Gastrocnemius medialis (tissue), 4 donors: Measurements from ENCODE around the gene PMVK. TPM values are rescaled to one million over a fixed set of nuclear protein-coding genes. Genes with fewer than 3 reads are reported as not detected.
A peak's percentile ranks its signal among the peaks of the same experiment; 100 is the strongest.

Source experiments
- ATAC-seq, 2 donors: fragments of 150-250 bp; one replicate each; pipeline ENCODE4 v1.9.1; 2016
- DNase-seq, 2 donors: peaks; one replicate each; pipeline ENCODE4 v3.0.0-alpha.2; 2019
- H3K27ac ChIP-seq, 4 donors: fragments of 200-600 bp; sonication (generic); 1 replicate in 1 of 4; 2 replicates in 3 of 4; pipeline ENCODE4 v1.5.1; 2016 to 2018; ENCODE audit warnings: mild to moderate bottlenecking in 2 of 4, moderate library complexity in 1 of 4
- H3K27me3 ChIP-seq, 3 donors: fragments of 200-600 bp; sonication (generic) in 2 of 3; 1 replicate in 1 of 3; 2 replicates in 2 of 3; pipeline versions ENCODE4 v1.5.1 to v1.6.0; 2016 to 2019; ENCODE audit warnings: mild to moderate bottlenecking in 1 of 3, moderate library complexity in 1 of 3
- H3K36me3 ChIP-seq, 2 donors: fragments of 200-600 bp; sonication (generic) in 1 of 2; one replicate each; pipeline ENCODE4 v1.5.1; 2017 to 2018
- H3K4me1 ChIP-seq, 2 donors: fragments of 200-600 bp; sonication (generic) in 1 of 2; one replicate each; pipeline ENCODE4 v1.5.1; 2016 to 2017; ENCODE audit warnings: mild to moderate bottlenecking in 2 of 2
- H3K4me3 ChIP-seq, 4 donors: fragments of 200-600 bp; sonication (generic) in 3 of 4; 1 replicate in 1 of 4; 2 replicates in 3 of 4; pipeline ENCODE4 v1.5.1; 2016 to 2019; ENCODE audit warnings: mild to moderate bottlenecking in 2 of 4
- H3K9me3 ChIP-seq, 3 donors: fragments of 200-600 bp; sonication (generic) in 2 of 3; 1 replicate in 1 of 3; 2 replicates in 2 of 3; pipeline ENCODE4 v1.5.1; 2016 to 2019
- POLR2A ChIP-seq, 2 donors: fragments of 450-650 bp; IDR thresholded peaks; one replicate each; pipeline ENCODE4 v1.6.1; 2017; ENCODE audit warnings: antibody characterized with exemption in 2 of 2, mild to moderate bottlenecking in 2 of 2, moderate library complexity in 2 of 2
- in situ Hi-C, 4 donors: fragments of 200-750 bp; cut with MboI; loops; one replicate each; pipeline versions ENCODE4 v1.15.0 to v1.8.0; 2017; ENCODE audit warnings: low sequenced_read_pairs in 4 of 4
- intact Hi-C: fragments of 100-400 bp; cut with DNase I; formaldehyde crosslinking; loops from one replicate; pipeline ENCODE4 v1.15.1; 2023; ENCODE audit warnings: low total_unique reads
- total RNA-seq, 4 donors: library from RNA; depleted of rRNA; stranded (reverse); fragments of >200 nt; gene quantifications; one replicate each; pipeline versions ENCODE4 v1.1.0 to v1.2.3, GENCODE V29; 2016
- TF ChIP-seq, protein P1 (sequence below), 5 experiments: fragments of 450-650 bp in 3 of 5; fragments of 200-600 bp in 2 of 5; sonication (generic) in 2 of 5; IDR thresholded peaks in 4 of 5; conservative IDR thresholded peaks in 1 of 5; 1 replicate in 4 of 5; 2 replicates in 1 of 5; pipeline ENCODE4 v1.5.1; 2016 to 2019; ENCODE audit warnings: antibody characterized with exemption in 5 of 5, mild to moderate bottlenecking in 3 of 5, moderate library complexity in 3 of 5

Gene PMVK
- total RNA-seq, 4 donors from 2014 or later: 4.6 to 7.6 (median 6.1) TPM

- Histone ChIP-seq H3K36me3 (no peaks in the 10 kb centered on the region), H3K9me3 (no peaks in the 10 kb centered on the region), H3K4me3 (no peak overlapping the region), H3K27ac (peak overlapping the region; percentile 93 to 99 (median 98)), H3K27me3 (no peaks in the 10 kb centered on the region), H3K4me1 (peaks cover 11 to 17% of the 10 kb centered on the region in 2 donors)
- no peak for DNase-seq
- TF ChIP-seq POLR2A (IDR thresholded peaks at IDR 0.05): no peak
- intact Hi-C loops: no loop called here
- no peak for ATAC-seq
- in situ Hi-C loops: no loop called here
Measured at GRCh38 chr1:154938604-154939399, 2.3 kb upstream of the PMVK start.

DNA sequence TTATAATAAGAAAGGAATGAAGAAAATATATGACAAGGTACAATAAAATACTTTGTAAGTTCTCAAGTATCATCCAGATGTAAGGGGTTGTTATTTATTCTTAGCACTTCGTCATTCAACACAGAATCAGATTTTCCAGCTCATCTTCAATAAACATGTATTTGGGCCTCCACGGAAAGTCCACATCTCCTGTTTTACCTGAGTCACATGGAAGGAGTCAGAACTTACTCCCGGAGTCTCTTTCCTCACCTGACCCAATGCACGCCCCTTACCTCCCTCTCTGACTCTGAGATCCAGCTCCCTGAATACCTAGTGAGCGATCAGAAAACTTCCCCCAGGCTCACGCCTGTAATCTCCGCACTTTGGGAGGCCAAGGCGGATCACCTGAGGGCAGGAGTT lies 1.5 kb upstream of the PMVK start:
- ATAC-seq (no peak), DNase-seq (no peak)
- TF ChIP-seq, protein P1, sequence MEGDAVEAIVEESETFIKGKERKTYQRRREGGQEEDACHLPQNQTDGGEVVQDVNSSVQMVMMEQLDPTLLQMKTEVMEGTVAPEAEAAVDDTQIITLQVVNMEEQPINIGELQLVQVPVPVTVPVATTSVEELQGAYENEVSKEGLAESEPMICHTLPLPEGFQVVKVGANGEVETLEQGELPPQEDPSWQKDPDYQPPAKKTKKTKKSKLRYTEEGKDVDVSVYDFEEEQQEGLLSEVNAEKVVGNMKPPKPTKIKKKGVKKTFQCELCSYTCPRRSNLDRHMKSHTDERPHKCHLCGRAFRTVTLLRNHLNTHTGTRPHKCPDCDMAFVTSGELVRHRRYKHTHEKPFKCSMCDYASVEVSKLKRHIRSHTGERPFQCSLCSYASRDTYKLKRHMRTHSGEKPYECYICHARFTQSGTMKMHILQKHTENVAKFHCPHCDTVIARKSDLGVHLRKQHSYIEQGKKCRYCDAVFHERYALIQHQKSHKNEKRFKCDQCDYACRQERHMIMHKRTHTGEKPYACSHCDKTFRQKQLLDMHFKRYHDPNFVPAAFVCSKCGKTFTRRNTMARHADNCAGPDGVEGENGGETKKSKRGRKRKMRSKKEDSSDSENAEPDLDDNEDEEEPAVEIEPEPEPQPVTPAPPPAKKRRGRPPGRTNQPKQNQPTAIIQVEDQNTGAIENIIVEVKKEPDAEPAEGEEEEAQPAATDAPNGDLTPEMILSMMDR (IDR thresholded peaks at IDR 0.05 in 4 of 5, conservative IDR thresholded peaks at IDR 0.05 in 1 of 5): no peak
- TF ChIP-seq POLR2A (IDR thresholded peaks at IDR 0.05): no peak
- H3K27ac ChIP-seq: peak overlapping the region; percentile 93 to 99 (median 98)
- H3K36me3 ChIP-seq: no peaks in the 10 kb centered on the region
- H3K9me3 ChIP-seq: no peaks in the 10 kb centered on the region
- H3K4me1 ChIP-seq: peaks cover 11 to 15% of the 10 kb centered on the region in 2 donors
- peak overlapping the region in 2 of 4 donors; percentile 88 to 97 for H3K4me3 ChIP-seq
- in situ Hi-C loops: no loop called here
- intact Hi-C loops: loop anchor here (1.0 to 2.0 kb wide), 4 partner anchors 18 to 379 kb away; partner anchors contain the start of genes KCNN3, PBXIP1 and UBE2Q1
- no peaks in the 10 kb centered on the region for H3K27me3 ChIP-seq

GRCh38 chr1:154937085-154937987 lies 817 bp upstream of the PMVK start:
- intact Hi-C loops (loop anchor here (1.0 to 2.0 kb wide), 4 partner anchors 19 to 379 kb away; partner anchors contain the start of genes KCNN3, PBXIP1 and UBE2Q1), in situ Hi-C loops (no loop called here)
- H3K9me3 ChIP-seq: no peaks in the 10 kb centered on the region
- peak overlapping the region; percentile 65 to 97 (median 83) for H3K4me3 ChIP-seq
- H3K27ac ChIP-seq: peak overlapping the region; percentile 93 to 99 (median 98)
- no peaks in the 10 kb centered on the region for H3K36me3 ChIP-seq
- peak; percentile 79 to 88 for DNase-seq
- H3K4me1 ChIP-seq: peaks cover 11 to 15% of the 10 kb centered on the region in 2 donors
- peak; percentile 84 to 88 for ATAC-seq
- no peaks in the 10 kb centered on the region for H3K27me3 ChIP-seq
- TF ChIP-seq POLR2A (IDR thresholded peaks at IDR 0.05): peak; percentile 59 to 61
- TF ChIP-seq, protein P1 (IDR thresholded peaks at IDR 0.05 in 4 of 5, conservative IDR thresholded peaks at IDR 0.05 in 1 of 5): peak in 3 of 5 experiments; percentile 14 to 43 (median 31)

DNA sequence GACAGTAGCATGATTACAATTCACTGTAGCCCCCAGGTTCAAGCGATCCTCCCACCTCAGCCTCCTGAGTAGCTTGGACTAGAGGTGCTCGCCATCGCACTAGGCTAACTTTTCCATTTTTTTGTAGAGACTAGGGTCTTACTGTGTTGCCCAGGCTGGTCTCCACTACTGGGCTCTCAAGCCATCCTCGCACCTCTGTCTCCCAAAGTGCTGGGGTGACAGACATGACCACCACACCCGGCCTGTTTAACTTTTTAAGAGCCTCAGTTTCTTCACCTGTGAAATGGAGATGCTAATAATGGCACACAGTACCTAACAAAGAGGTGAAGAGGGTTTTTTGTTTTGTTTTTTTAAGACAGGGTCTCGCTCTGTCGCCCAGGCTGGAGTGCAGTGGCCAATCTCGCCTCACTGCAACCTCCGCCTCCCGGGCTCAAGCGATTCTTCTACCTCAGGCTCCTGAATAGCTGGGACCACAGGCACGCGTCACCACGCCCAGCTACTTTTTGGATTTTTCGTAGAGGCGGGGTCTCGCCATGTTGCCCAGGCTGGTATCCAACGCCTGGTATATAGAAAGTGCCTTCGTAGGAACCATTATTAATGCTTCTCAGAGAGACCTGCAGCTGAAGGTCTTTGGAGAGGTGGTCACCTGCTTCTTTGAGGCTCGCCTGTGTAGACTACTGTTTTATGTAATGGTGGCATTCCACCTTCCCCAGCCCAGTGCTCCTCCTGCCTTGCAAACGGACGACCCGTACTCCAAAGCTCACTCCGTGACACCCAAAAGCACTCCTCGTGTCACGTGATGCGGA lies 567 bp downstream of the PMVK start:
- H3K4me3 ChIP-seq: peak overlapping the region; percentile 65 to 97 (median 83)
- peak overlapping the region; percentile 93 to 99 (median 98) for H3K27ac ChIP-seq
- H3K4me1 ChIP-seq: peaks cover 11 to 15% of the 10 kb centered on the region in 2 donors
- no peaks in the 10 kb centered on the region for H3K27me3 ChIP-seq
- in situ Hi-C loops: no loop called here
- DNase-seq (no peak), ATAC-seq (no peak)
- H3K36me3 ChIP-seq: no peaks in the 10 kb centered on the region
- TF ChIP-seq, protein P1 (IDR thresholded peaks at IDR 0.05 in 4 of 5, conservative IDR thresholded peaks at IDR 0.05 in 1 of 5): no peak
- intact Hi-C loops: loop anchor here (2.0 kb wide), 3 partner anchors 65 to 377 kb away; partner anchors contain the start of genes KCNN3 and UBE2Q1
- H3K9me3 ChIP-seq: no peaks in the 10 kb centered on the region
